PC-3 (cell line): ENCODE measurements around the gene NUAK1. TPM values are rescaled to one million over a fixed set of nuclear protein-coding genes. Genes with fewer than 3 reads are reported as not detected.
A peak's percentile ranks its signal among the peaks of the same experiment; 100 is the strongest.

Experiments used
- ATAC-seq: fragments of 200-7000 bp; cut with Tn5 transposase; 2 replicates; pipeline ENCODE4 v1.9.1; 2020; ENCODE audit warnings: mild to moderate bottlenecking, moderate library complexity
- BruUV-seq: library from RNA; stranded (reverse); fragments of 400-500 nt; replicated peaks from 2 replicates; lab custom pipeline; 2021; lab: Mats Ljungman, UMichigan
- CTCF ChIA-PET: fragments of 300-600 bp; sonication (Branson Sonifier 250); formaldehyde crosslinking; loops from one replicate; lab custom pipeline; 2022; ENCODE audit warnings: antibody characterized with exemption; lab: Charles Lee
- POLR2A ChIA-PET: fragments of 300-600 bp; sonication (Branson Sonifier 250); formaldehyde crosslinking; loops from one replicate; lab custom pipeline; 2022; ENCODE audit warnings: antibody characterized with exemption; ENCODE audit not compliant: unreplicated experiment; lab: Charles Lee
- DNase-seq: peaks from one replicate; pipeline ENCODE4 v3.0.0-alpha.2; 2015
- H2AFZ ChIP-seq: fragments of 300-600 bp; sonication (generic); 2 replicates; pipeline ENCODE4 v1.6.0; 2016; ENCODE audit warnings: antibody characterized with exemption, low read length
- H3F3A ChIP-seq: fragments of 300-600 bp; sonication (generic); one replicate; pipeline ENCODE4 v1.6.0; 2017; ENCODE audit warnings: antibody characterized with exemption, low read length, control low read depth, mild to moderate bottlenecking; ENCODE audit not compliant: unreplicated experiment
- H3K27ac ChIP-seq: fragments of 300-600 bp; sonication (generic); 2 replicates; pipeline ENCODE4 v1.5.1; 2016; ENCODE audit warnings: mild to moderate bottlenecking, low read length
- H3K27me3 ChIP-seq: fragments of 300-600 bp; sonication (generic); 2 replicates; pipeline ENCODE4 v1.6.1; 2016; ENCODE audit warnings: low read length, mixed read lengths
- H3K36me3 ChIP-seq: fragments of 300-600 bp; sonication (generic); 2 replicates; pipeline ENCODE4 v1.6.1; 2016; ENCODE audit warnings: low read depth, mixed run types, low read length, mixed read lengths
- H3K4me1 ChIP-seq: fragments of 300-600 bp; sonication (generic); 2 replicates; pipeline ENCODE4 v1.5.1; 2016; ENCODE audit warnings: low read length; ENCODE audit not compliant: insufficient read depth
- H3K4me2 ChIP-seq: fragments of 300-600 bp; sonication (generic); 2 replicates; pipeline ENCODE4 v1.6.0; 2016; ENCODE audit warnings: low read length
- H3K4me3 ChIP-seq: fragments of 300-600 bp; sonication (generic); 2 replicates; pipeline ENCODE4 v1.5.1; 2016; ENCODE audit warnings: mild to moderate bottlenecking, low read length, mixed read lengths
- H3K79me2 ChIP-seq: fragments of 300-600 bp; sonication (generic); 2 replicates; pipeline ENCODE4 v1.6.1; 2017; ENCODE audit warnings: low read length, mixed read lengths
- H3K9ac ChIP-seq: fragments of 300-600 bp; sonication (generic); 2 replicates; pipeline ENCODE4 v1.6.0; 2016; ENCODE audit warnings: mild to moderate bottlenecking, low read length
- H3K9me2 ChIP-seq: fragments of 300-600 bp; sonication (generic); replicated peaks from 2 replicates; pipeline ENCODE4 v1.6.1; 2016; ENCODE audit warnings: mixed run types, low read length, mixed read lengths
- H3K9me3 ChIP-seq: fragments of 300-600 bp; sonication (generic); 2 replicates; pipeline ENCODE4 v1.6.1; 2016; ENCODE audit warnings: low read length, mixed read lengths
- H4K20me1 ChIP-seq: fragments of 300-600 bp; sonication (generic); 2 replicates; pipeline ENCODE4 v1.6.1; 2016; ENCODE audit warnings: low read length, mixed read lengths
- CTCF ChIP-seq: fragments of 300-600 bp; sonication (generic); conservative IDR thresholded peaks from 2 replicates; pipeline ENCODE4 v1.5.1; 2017; ENCODE audit warnings: antibody characterized with exemption, low read depth, mild to moderate bottlenecking, low read length
- EZH2 ChIP-seq: fragments of 300-600 bp; sonication (generic); IDR thresholded peaks from one replicate; pipeline ENCODE4 v1.6.1; 2017; ENCODE audit warnings: antibody characterized with exemption, mild to moderate bottlenecking, low read length; ENCODE audit not compliant: unreplicated experiment
- EZH2phosphoT487 ChIP-seq: fragments of 300-600 bp; sonication (generic); IDR thresholded peaks from 2 replicates; pipeline ENCODE4 v1.6.1; 2018; ENCODE audit warnings: mild to moderate bottlenecking, antibody characterized with exemption, low read length, borderline replicate concordance
- intact Hi-C: fragments of 100-400 bp; cut with micrococcal nuclease; formaldehyde crosslinking; loops from 2 replicates; pipeline ENCODE4 v1.9.0; 2023
- total RNA-seq: library from RNA; depleted of rRNA; stranded (reverse); fragments of >200 nt; gene quantifications from 2 replicates; pipeline ENCODE4 v1.2.3, GENCODE V29; 2014

NUAK1 gene
- total RNA-seq, 1 experiment from 2014 or later, result 9.8 TPM

- H3F3A ChIP-seq, result no peaks in the 10 kb centered on the region
- intact Hi-C loops, result loop anchor here (1.0 kb wide), 1 partner anchor 729 kb away; no protein-coding TSS in a partner anchor
- H3K9ac ChIP-seq, result no peak overlapping the region
- ATAC-seq, result peak; percentile 90
- no peaks in the 10 kb centered on the region for H3K79me2 ChIP-seq
- CTCF ChIA-PET, result interaction anchor here (0.6 to 2.4 kb wide), 12 partner anchors 11 to 913 kb away, joined by 3 to 15 read pairs (median 3); partner anchors contain the start of gene APPL2
- H3K4me2 ChIP-seq, result no peak overlapping the region
- H4K20me1 ChIP-seq, result no peaks in the 10 kb centered on the region
- peak overlapping the region; percentile 5; the same call in 1 of the 2 replicates for H2AFZ ChIP-seq
- no peak overlapping the region for H3K27ac ChIP-seq
- H3K4me3 ChIP-seq, result no peak overlapping the region
- no TSS peak for BruUV-seq
- no peaks in the 10 kb centered on the region for H3K9me3 ChIP-seq
- TF ChIP-seq CTCF, result peak; percentile 92
- no peak for TF ChIP-seq EZH2
- POLR2A ChIA-PET, result no interaction called here
- no peaks in the 10 kb centered on the region for H3K27me3 ChIP-seq
- peak; percentile 71 for DNase-seq
- H3K4me1 ChIP-seq, result no peaks in the 10 kb centered on the region
- H3K36me3 ChIP-seq, result no peaks in the 10 kb centered on the region
- H3K9me2 ChIP-seq, result no peaks in the 10 kb centered on the region
Observed at GRCh38 chr12:106149096-106149784, 10.5 kb upstream of the NUAK1 start.

GRCh38 chr12:106147956-106148355 lies 9.2 kb upstream of the NUAK1 start:
- DNase-seq, result no peak
- Histone ChIP-seq H2AFZ (no peak overlapping the region), H3K9me3 (no peaks in the 10 kb centered on the region), H3F3A (no peaks in the 10 kb centered on the region), H3K4me3 (no peak overlapping the region), H3K9me2 (no peaks in the 10 kb centered on the region), H3K4me1 (no peaks in the 10 kb centered on the region), H3K9ac (no peak overlapping the region), H4K20me1 (no peaks in the 10 kb centered on the region), H3K79me2 (no peaks in the 10 kb centered on the region), H3K4me2 (no peak overlapping the region), H3K36me3 (no peaks in the 10 kb centered on the region), H3K27me3 (no peaks in the 10 kb centered on the region), H3K27ac (no peak overlapping the region)
- ChIA-PET CTCF (interaction anchor here (2.4 kb wide), 1 partner anchor 727 kb away, joined by 15 read pairs; no protein-coding TSS in a partner anchor), POLR2A (no interaction called here)
- intact Hi-C loops, result no loop called here
- no peak for TF ChIP-seq EZH2
- no peak for TF ChIP-seq CTCF
- TF ChIP-seq EZH2phosphoT487, result no peak
- ATAC-seq, result no peak
- no TSS peak for BruUV-seq

GRCh38 chr12:106146987-106147386 lies 8.2 kb upstream of the NUAK1 start:
- Histone ChIP-seq H3K9ac (no peak overlapping the region), H3K4me2 (no peak overlapping the region), H3K36me3 (no peaks in the 10 kb centered on the region), H3K27me3 (no peaks in the 10 kb centered on the region), H3K9me3 (no peaks in the 10 kb centered on the region), H3K4me1 (no peaks in the 10 kb centered on the region), H3K9me2 (no peaks in the 10 kb centered on the region), H3K4me3 (no peak overlapping the region), H4K20me1 (no peaks in the 10 kb centered on the region), H3K79me2 (no peaks in the 10 kb centered on the region), H3F3A (no peaks in the 10 kb centered on the region), H2AFZ (no peak overlapping the region), H3K27ac (no peak overlapping the region)
- ATAC-seq (no peak), DNase-seq (no peak)
- ChIA-PET POLR2A (no interaction called here), CTCF (no interaction called here)
- no TSS peak for BruUV-seq
- intact Hi-C loops, result no loop called here
- no peak for TF ChIP-seq EZH2
- TF ChIP-seq CTCF, result no peak
- no peak for TF ChIP-seq EZH2phosphoT487
